GM18502 (cell line): ENCODE results near the gene SNX6.
"Not testable (repeated sequence)": the region's sequence is repeated elsewhere in the genome, so short reads cannot be mapped to it uniquely, and the experiment has no call there.

Source experiments
- ATAC-seq: cut with Tn5 transposase; IDR thresholded peaks from one replicate; pipeline ENCODE4 v1.9.1; 2021; ENCODE audit warnings: mild to moderate bottlenecking; ENCODE audit not compliant: unreplicated experiment, poor library complexity

Gene SNX6

GRCh38 chr14:34629657-34630529 is at the start of gene SNX6:
SNX6 (minus strand) TSS chr14:34630148; CDS start chr14:34630116, 32 bp downstream.
- ATAC-seq: peak; percentile 96

GRCh38 chr14:34678735-34679134 is 48.8 kb upstream of the SNX6 start:
- no peak for ATAC-seq

- no peak for ATAC-seq
Measured at GRCh38 chr14:34678306-34678705, 48.4 kb upstream of the SNX6 start.

DNA sequence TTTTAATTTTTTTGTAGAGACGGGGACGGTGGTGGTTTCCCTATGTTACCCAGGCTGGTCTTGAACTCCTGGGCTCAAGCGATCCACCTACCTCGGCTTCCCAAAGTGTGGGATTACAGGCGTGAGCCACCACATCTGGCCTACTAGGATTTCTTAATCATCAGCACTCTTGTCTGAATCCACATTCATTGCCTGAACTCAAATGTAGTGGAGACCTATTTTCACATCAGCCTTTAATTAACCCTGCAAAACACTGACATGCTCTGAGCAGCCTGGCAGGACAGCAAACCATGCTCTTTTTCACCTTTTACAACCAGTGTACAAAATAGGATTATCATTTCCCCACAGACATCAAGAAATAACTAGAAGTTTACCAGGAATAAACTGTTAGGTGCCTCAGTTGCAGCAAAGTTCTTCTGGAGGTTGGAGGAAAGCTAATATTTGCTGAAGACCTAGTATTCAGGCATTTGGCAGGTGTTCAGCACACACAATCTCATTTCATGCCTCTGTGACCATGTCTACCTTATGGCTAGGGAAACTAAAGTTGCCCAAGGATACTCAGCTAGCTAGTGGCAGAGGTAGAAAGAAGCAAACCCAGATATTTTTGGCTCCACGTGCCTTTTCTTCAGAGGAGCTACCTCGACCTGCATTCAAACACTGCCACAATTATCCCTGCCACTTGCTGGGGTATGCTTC is 46.7 kb upstream of the SNX6 start:
- ATAC-seq: no peak

DNA sequence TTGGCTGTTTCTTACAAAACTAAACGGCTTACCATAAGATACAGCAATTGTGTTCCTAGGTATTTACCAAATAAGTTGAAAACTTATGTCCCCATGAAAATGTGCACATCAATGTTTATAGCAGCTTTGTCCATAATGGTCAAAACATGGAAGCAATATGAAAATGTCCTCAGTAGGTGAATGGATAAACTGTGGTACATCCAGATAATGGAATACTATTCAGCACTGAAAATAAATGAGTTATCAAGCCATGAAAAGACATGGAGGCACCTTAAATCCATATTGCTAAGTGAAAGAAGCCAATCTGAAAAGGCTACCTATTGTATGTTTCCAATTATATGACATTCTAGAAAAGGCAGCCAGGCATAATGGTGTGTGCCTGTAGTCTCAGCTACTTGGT is 43.8 kb upstream of the SNX6 start:
- ATAC-seq: no peak

DNA sequence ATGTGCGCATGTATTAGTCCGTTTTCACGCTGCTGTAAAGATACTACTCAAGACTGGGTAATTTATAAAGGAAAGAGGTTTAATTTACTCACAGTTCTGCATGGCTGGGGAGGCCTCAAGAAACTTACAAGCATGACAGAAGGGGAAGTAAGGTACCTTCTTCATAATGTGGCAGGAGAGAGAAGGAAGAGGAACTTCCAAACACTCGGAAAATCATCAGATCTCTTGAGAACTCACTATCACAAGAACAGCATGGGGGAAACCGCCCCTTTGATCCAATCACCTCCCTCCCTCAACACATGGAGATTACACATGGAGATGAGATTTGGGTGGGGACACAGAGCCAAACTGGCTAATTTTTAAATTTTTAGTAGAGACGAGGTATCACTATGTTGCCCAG is 41.8 kb upstream of the SNX6 start:
- ATAC-seq: no peak

- ATAC-seq: no peak
Measured at GRCh38 chr14:34668111-34668510, 38.2 kb upstream of the SNX6 start.

DNA sequence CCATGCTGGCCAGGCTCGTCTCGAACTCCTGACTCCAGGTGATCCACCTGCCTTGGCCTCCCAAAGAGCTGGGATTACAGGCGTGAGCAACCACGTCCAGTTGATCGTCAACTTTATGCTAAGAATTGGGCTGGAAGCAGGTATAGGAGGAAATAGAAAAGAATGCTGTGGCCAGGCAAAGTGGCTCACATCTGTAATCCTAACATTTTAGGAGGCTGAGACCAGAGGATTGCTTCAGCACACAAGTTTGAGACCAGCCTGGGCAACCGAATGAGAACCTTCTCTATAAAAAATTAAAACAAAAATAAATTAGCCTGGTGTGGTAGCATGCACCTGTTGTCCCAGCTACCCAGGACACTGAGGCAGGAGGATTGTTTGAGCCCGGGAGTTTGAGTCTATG is 37.1 kb upstream of the SNX6 start:
- no peak for ATAC-seq

DNA sequence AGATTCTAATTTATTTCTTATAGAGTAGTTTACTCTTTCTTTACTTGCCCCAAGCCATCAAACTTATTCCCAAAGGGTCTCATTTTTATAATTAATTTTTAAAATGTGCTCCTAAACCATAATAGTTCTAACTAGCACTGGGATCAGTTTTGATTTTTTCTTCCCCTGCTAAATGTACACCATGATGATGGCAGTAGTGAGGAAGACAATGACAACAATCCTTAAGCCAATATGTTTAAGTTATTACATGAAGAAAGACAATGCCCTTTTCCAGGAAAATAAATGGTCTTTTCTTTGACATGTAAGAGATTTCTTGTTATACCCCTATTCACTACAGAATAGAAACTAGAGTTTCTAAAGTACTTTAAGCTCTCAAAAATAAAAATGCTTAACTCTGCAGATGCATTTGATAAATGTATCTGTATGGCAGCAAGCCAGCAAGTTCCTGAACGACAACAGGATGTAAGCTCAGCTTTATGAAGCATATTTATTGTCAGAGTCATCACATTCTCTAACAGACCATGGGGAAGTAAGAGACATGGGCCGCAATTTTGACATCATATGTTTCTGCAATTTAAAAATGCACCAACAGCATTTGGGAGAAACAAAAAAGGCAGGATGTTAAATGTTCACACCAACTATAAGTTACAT is 36.0 kb upstream of the SNX6 start:
- no peak for ATAC-seq

DNA sequence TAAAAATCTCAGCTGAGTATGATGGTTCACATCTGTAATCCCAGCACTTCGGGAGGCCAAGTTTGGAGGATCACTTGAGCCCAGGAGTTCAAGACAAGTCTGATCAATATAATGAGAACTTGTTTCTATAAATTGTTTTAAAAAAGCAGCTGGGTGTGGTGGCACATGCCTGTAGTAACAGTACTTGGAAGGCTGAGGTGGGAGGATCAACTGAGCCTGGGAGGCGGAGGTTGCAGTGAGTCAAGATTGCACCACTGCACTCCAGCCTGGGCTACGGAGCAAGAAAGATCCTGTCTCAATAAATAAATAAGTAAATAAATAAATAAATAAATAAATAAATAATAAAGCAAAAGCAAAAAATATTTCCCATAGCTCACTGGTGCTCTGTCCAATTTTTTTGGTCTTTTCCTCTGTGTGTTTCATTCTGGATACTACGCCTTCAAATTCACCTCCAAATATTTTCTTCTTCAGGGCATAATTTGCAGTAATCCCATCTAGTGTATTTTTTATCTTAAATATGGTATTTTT is 32.7 kb upstream of the SNX6 start:
- ATAC-seq: no peak

GRCh38 chr14:34660796-34661195 is 30.8 kb upstream of the SNX6 start:
- no peak for ATAC-seq

DNA sequence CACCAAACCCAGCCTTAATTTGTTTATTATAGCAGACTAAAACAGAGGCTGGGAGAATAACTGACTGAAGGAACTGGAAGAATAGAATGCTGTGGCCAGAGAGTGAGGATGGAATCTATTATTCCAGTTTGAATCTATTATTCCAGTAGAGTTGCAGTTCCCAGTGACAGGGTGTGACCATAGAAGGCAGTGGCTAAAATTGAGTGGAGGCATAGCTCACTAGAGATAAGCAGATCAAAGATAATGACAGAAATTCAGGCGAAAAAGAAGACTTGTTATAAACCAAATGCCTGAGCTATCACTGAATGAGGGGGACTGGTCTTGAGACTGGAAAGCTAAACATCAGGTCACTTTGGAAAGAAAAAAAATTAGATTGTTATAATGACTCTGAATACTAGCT is 26.0 kb upstream of the SNX6 start:
- no peak for ATAC-seq

DNA sequence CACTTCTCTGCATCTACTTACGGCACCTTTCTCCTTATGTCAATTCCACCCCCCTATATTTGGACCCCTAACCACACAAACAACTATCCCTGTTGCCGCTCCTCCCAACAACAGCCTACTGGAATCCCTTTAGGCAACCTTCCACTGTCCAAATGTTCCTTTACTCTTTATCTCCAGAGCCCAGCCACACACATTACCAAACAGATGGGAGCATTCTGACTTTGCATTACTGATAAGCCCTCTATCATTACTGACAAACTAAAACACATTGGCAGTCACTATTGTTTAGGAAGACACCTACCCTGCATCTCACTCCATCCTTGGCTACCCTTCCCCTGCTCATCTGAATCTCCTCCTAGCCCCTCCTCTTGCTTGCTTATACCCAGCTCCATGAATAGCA is 23.1 kb upstream of the SNX6 start:
- ATAC-seq: not testable (repeated sequence)

DNA sequence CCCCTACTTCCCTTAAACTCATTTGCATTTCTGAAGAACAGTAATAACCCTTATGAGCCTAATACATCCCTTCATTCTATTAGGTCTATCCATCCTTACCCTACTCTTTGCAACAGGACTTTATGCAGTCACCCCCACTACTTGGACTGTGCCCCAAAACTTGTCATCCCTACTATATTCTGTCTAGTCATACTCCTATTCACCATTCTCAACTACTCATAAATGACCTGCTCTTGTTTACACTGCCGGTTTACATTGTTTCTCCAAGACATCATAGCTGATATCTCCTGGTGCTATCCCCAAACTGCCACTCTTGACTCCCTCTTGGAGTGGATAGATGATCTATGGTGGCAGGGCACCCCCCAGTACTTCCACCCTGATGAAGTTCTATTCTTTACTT is 22.4 kb upstream of the SNX6 start:
- ATAC-seq: not testable (repeated sequence)

GRCh38 chr14:34650786-34651584 is 21.0 kb upstream of the SNX6 start:
- ATAC-seq: no peak

- ATAC-seq: not testable (repeated sequence)
Measured at GRCh38 chr14:34650006-34650405, 20.1 kb upstream of the SNX6 start.

DNA sequence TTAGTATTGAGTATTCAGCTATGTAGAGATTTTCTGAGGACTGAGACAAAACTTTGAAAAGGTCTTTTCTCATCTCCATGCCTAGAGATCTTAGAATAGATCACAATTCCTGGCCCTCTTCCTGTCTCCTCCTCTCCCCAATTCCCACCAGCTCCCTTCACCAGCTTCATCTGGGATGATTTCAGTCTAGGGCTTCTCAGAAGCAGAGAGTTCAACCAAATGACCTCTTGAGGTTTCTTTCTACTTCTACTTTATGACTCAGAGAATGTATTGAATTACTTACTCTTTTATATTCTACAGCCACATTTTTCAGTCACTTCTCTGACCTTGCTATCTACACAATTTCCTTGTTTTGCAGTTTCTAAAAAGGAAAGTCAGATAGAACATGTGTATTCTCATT is 19.4 kb upstream of the SNX6 start:
- no peak for ATAC-seq

- ATAC-seq: no peak
Measured at GRCh38 chr14:34646570-34647255, 16.8 kb upstream of the SNX6 start.

DNA sequence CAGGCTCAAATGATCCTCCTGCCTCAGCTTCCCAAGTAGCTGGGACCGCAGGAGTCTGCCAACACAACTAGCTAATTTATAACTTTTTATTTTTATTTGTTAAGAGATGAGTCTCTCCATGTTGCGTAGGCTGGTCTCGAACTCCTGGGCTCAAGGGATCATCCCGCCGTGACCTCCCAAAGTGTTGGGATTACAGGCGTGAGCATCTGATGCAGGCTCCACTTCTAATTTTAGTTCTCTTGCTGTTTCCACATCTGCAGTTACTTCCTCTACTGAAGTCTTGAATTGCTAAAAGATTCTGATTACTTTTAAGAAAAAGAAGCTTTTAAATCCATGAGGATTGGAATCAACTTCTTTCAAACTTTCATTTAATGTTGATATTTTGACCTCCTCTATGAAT is 13.4 kb upstream of the SNX6 start:
- ATAC-seq: no peak

- no peak for ATAC-seq
Measured at GRCh38 chr14:34642595-34642994, 12.6 kb upstream of the SNX6 start.
